HG03135 (cell line): Measurements from ENCODE around the gene GH2.
"Not testable (repeated sequence)": the region's sequence is repeated elsewhere in the genome, so short reads cannot be mapped to it uniquely, and the experiment has no call there.

Source experiments
- ATAC-seq: cut with Tn5 transposase; IDR thresholded peaks from one replicate; pipeline ENCODE4 v1.9.1; 2021; ENCODE audit warnings: mild to moderate bottlenecking, moderate library complexity; ENCODE audit not compliant: unreplicated experiment

GH2 gene

GRCh38 chr17:63911657-63912100 is 29.9 kb upstream of the GH2 start:
- no peak for ATAC-seq

DNA sequence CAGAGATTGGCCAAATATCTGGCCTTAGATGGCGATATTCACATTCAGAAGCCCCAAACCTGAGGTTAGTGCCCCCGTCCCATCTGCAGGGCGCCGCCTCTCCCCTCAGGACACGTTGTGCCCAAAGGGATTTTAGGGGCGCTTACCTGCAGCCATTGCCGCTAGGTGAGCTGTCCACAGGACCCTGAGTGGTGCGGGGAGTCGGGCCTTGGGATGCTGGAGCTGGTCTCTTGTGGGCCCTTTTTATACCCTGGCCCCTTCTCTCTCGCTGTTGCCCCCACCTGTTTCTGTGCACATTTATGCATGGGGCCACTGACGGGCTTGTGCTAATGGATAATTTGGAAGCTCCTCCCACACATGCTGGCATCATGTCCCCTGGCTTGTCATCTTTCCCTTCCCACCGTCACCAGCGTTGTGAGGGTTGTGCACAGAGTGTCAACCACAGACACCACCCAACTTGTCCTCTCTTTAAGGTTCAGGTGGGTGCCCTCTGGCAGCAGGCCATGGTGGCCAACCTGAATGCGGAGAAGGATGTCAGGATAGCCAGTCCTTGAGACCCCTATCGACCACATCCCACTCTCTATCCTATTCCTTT is 29.4 kb upstream of the GH2 start, which contains the start of gene CSHL1:
TSS of gene CSHL1 (minus strand) at position 218 of the 595 bp plus-strand sequence. CDS start at position 156, 62 bp downstream.
- no peak for ATAC-seq

DNA sequence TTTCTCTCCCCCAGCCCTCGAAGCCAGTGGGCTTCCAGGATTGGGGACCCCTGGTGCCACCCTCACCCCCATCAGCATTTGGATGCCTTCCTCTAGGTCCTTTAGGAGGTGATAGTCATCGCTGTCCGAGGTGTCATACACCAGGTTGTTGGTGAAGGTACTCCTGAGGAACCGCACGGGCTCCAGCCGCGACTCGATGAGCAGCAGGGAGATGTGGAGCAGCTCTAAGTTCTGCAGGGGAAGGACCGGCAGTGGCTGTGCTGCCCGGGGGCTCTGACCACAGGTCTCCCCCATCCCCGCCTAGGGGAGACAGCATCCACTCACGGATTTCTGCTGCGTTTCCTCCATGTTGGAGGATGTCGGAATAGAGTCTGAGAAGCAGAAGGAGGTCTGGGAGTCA is 28.4 kb upstream of the GH2 start:
- no peak for ATAC-seq

DNA sequence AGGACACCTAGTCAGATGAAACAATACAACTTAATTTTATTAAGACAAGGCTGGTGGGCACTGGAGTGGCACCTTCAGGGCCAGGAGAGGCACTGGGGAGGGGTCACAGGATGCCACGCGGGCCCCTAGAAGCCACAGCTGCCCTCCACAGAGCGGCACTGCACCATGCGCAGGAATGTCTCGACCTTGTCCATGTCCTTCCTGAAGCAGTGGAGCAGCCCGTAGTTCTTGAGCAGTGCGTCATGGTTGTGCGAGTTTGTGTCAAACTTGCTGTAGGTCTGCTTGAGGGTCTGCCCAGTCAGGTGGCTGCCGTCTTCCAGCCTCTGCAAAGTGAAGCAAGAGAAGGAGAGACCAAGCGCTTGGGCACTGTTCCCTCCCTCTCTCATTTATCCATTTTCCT is 27.8 kb upstream of the GH2 start:
- not testable (repeated sequence) for ATAC-seq

DNA sequence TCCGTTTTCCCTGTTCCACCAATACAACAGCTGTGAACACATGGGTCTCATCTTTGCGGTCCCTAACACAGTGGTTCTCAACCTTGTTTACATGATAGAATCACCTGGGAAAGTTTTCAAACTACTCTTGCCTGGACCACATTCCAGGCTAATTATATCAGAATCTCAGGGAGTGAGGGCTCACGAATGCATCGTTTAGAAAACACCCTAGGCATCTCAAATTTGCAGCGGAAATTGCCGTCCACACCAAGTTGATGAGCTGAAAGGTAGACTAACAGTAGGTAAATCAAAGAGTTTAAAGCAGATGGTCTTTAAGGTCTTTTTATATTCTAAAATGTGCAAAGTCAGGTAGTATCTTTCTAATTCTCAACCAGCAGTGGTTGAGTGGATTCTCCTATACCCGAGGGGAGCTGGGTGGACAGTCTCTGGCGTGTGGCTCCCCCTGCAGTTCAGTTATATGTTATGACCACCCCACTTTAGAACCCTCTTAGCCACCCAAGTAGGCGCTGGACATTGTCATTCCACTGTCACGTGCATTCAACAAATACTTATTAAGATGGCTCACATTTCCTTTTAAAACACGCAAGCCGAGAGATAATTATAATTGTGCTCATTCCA is 25.5 kb upstream of the GH2 start:
- ATAC-seq, result not testable (repeated sequence)

- ATAC-seq, result not testable (repeated sequence)
Measured at GRCh38 chr17:63904796-63905195, 23.1 kb upstream of the GH2 start.

- ATAC-seq, result not testable (repeated sequence)
Measured at GRCh38 chr17:63903787-63904201, 22.1 kb upstream of the GH2 start.

- not testable (repeated sequence) for ATAC-seq
Measured at GRCh38 chr17:63901971-63902370, 20.2 kb upstream of the GH2 start.

GRCh38 chr17:63898899-63899798 is 17.4 kb upstream of the GH2 start:
- not testable (repeated sequence) for ATAC-seq

DNA sequence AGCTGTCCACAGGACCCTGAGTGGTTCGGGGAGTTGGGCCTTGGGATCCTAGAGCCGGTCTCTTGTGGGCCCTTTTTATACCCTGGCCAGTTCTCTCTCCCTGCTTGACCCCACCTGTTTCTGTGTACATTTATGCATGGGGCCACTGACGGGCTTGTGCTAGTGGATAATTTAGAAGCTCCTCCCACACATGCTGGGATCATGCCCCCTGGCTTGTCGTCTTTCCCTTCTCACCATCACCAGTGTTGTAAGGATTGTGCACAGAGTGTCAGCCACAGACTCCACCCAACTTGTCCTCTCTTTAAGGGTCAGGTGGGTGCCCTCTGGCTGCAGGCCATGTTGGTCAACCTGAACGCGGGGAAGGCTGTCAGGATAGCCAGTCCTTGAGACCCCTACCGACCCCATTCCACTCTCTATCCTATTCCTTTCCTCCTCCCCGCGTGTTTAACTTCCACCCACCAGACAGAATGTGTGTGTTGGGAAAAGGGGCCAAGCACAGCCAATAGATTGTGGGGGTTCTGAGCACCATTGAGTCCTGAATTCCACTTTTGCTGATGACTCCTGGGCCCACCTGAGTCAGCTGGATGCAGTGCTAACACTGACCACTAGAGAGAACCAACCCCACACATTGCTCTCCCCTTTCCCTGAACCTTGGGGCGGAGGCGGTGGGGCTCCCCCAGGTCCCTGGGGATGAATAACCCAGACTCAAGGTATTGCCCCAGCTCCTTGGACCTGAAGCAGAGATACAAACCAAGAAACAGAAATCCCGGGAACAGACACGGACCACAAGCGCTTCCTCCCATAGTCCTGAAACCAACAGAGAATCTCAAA is 15.0 kb upstream of the GH2 start, which contains the start of gene CSH1:
TSS of gene CSH1 (minus strand) at position 51 of the 831 bp plus-strand sequence. CDS start 63 bp downstream, outside the sequence.
- not testable (repeated sequence) for ATAC-seq

DNA sequence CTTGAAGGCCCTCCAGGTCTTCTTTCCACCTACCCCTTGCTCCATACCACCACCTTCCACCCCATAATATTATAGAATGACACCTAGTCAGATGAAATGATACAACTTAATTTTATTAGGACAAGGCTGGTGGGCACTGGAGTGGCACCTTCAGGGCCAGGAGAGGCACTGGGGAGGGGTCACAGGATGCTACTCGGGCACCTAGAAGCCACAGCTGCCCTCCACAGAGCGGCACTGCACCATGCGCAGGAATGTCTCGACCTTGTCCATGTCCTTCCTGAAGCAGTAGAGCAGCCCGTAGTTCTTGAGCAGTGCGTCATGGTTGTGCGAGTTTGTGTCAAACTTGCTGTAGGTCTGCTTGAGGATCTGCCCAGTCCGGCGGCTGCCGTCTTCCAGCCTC is 13.1 kb upstream of the GH2 start:
- not testable (repeated sequence) for ATAC-seq

GRCh38 chr17:63894021-63894420 is 12.3 kb upstream of the GH2 start:
- not testable (repeated sequence) for ATAC-seq

- ATAC-seq, result not testable (repeated sequence)
Measured at GRCh38 chr17:63892316-63893037, 10.7 kb upstream of the GH2 start.

DNA sequence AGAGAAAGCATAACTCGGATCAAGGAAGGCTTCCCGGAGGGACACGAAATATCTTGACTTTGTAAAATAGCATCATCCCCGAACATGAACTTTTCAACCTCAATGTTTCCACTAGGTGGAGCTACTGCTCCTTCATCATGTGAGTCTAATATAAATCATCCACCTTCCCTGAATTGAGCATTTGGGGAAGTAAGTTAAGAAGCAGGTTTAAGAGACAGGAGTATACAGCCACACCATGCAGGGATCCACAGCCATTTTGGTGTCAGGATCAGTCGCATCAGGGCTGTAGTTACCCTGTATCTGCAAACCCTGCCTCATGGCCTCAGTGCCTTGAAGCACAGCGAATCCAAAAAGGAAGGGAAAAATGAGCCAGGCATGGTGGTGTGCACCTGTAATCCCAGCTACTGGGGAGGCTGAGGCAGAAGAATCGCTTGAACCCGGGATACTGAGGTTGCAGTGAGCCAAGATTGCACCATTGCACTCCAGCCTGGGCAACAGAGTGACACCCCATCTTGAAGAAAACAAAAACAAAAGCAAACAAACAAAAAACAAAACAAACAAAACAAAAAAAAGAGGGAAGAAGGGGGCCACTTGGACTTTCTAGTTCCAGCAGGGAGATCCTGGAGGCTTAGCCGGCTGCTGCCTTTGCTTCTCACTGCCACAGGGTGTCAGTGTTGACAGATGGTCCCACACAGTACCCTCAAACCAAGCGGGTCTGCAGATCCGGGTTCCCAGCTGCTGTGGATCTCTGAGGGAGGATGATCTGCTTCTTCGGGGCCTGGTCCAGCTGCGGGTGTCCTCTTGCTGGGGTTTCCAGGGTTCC is 7.5 kb upstream of the GH2 start:
- not testable (repeated sequence) for ATAC-seq

- ATAC-seq, result not testable (repeated sequence)
Measured at GRCh38 chr17:63885119-63885518, 3.4 kb upstream of the GH2 start.

DNA sequence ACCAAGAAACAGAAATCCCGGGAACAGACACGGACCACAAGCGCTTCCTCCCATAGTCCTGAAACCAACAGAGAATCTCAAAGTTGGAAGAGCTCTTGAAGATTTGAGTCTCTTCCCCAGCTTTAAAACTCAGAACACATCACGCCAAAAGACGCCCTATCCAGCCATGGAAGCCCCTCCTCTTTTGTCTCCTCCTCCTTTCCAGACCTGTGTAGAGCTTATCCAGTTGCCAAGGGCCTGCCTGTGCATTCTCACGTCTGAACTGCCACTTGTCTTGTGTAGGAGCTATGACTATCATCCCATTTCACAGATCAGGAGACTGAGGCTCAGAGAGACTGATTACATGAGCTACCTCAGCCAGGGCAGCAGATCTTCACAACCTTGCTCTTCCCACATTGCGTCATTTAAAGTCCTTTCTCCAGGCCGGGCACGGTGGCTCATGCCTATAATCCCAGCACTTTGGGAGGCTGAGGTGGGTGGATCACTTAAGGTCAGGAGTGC is 932 bp upstream of the GH2 start:
- not testable (repeated sequence) for ATAC-seq

DNA sequence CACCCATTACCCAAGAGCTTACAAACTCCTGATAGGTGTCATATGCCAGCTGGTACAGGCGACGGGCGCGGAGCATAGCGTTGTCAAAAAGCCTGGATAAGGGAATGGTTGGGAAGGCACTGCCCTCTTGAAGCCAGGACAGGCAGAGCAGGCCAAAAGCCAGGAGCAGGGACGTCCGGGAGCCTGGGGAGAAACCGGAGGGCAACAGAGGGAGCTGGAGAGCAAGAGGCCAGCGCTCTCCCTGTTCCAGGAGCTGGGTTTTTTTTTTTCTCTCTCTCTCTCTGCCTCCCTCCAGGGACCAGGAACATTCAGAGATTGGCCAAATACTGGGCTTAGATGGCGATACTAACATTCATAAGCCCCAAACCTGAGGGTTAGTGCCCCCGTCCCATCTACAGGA is 407 bp downstream of the GH2 start:
- not testable (repeated sequence) for ATAC-seq

- ATAC-seq, result no peak
Measured at GRCh38 chr17:63880706-63881105, 1.0 kb downstream of the GH2 start.

DNA sequence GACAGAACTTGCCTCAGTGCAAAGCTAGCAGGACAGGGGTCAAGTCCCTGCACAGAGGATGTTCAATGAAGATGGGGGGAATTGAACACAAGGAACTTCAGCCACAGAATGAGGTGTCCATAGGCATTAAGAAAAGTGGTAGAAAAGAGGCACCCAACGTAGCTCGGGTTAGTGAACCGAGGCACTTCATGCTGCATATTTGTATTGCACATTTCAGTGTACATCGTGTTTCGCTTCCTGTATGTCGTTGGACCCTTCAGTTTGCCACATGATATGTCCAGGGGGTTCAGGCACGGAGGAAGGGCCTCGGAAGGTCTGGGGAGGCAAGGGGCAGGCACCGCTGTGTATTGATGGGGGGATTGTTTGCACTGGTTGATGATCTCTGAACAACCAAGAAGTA is 3.3 kb downstream of the GH2 start:
- not testable (repeated sequence) for ATAC-seq
